G401 (cell line): Measurements from ENCODE around the gene SLC25A47. TPM values are rescaled to one million over a fixed set of nuclear protein-coding genes. Genes with fewer than 3 reads are reported as not detected.
"Not testable (repeated sequence)": the region's sequence is repeated elsewhere in the genome, so short reads cannot be mapped to it uniquely, and the experiment has no call there.

Experiments
- DNase-seq: peaks from one replicate; pipeline ENCODE4 v3.0.0-alpha.2; 2015; ENCODE audit warnings: low spot score
- in situ Hi-C: cut with HindIII; loops from 2 replicates; pipeline ENCODE4 v1.10.0; 2016; ENCODE audit warnings: low sequenced_read_pairs, mixed read lengths
- total RNA-seq: library from RNA; depleted of rRNA; stranded (reverse); fragments of >200 nt; shearing (Covaris generic); gene quantifications from 2 replicates; pipeline ENCODE4 v1.2.3, GENCODE V29; 2014

Gene SLC25A47
- total RNA-seq, 1 experiment from 2014 or later = not detected

- in situ Hi-C loops = no loop called here
- DNase-seq = no peak
These were observed 20.5 kb upstream of the SLC25A47 start for GRCh38 chr14:100302616-100303015.

- no peak for DNase-seq
- in situ Hi-C loops = no loop called here
These were observed 20.0 kb upstream of the SLC25A47 start for GRCh38 chr14:100303179-100303578.

- in situ Hi-C loops = no loop called here
- DNase-seq = no peak
These were observed 19.2 kb upstream of the SLC25A47 start for GRCh38 chr14:100303925-100304324.

GRCh38 chr14:100304825-100305323, 18.3 kb upstream of the SLC25A47 start:
- in situ Hi-C loops = no loop called here
- peak; percentile 55 for DNase-seq

- in situ Hi-C loops = no loop called here
- DNase-seq = no peak
These were observed 17.6 kb upstream of the SLC25A47 start for GRCh38 chr14:100305324-100306100.

GRCh38 chr14:100306101-100306997, 16.8 kb upstream of the SLC25A47 start, which contains the start of gene SLC25A29:
TSS of gene SLC25A29 (minus strand) at chr14:100306444. CDS start at chr14:100306232, 212 bp downstream.
- in situ Hi-C loops = no loop called here
- DNase-seq = peak; percentile 91

- in situ Hi-C loops = no loop called here
- no peak for DNase-seq
These were observed 16.0 kb upstream of the SLC25A47 start for GRCh38 chr14:100306998-100307765.

GRCh38 chr14:100307766-100308426, 15.2 kb upstream of the SLC25A47 start:
- in situ Hi-C loops = no loop called here
- DNase-seq = no peak

- DNase-seq, in situ Hi-C loops: not testable (repeated sequence)
These were observed 14.7 kb upstream of the SLC25A47 start for GRCh38 chr14:100308427-100308792.

- DNase-seq = no peak
- in situ Hi-C loops = no loop called here
These were observed 14.0 kb upstream of the SLC25A47 start for GRCh38 chr14:100309028-100309737.

GRCh38 chr14:100312110-100312876, 10.8 kb upstream of the SLC25A47 start:
- DNase-seq, in situ Hi-C loops: not testable (repeated sequence)

GRCh38 chr14:100312877-100313400, 10.2 kb upstream of the SLC25A47 start:
- in situ Hi-C loops = no loop called here
- peak; percentile 43 for DNase-seq

GRCh38 chr14:100313464-100314230, 9.5 kb upstream of the SLC25A47 start:
- peak; percentile 37 for DNase-seq
- in situ Hi-C loops = no loop called here

GRCh38 chr14:100314724-100315123, 8.4 kb upstream of the SLC25A47 start:
- no peak for DNase-seq
- in situ Hi-C loops = no loop called here

- DNase-seq = no peak
- in situ Hi-C loops = no loop called here
These were observed 5.8 kb upstream of the SLC25A47 start for GRCh38 chr14:100317389-100317788.
